GM13976 (cell line): Measurements from ENCODE around the gene OR2V1.

Experiments used
- DNase-seq: peaks from one replicate; pipeline ENCODE4 v3.0.0; 2012; ENCODE audit warnings: low spot score
- in situ Hi-C: fragments of 300-500 bp; cut with MboI; formaldehyde crosslinking; loops from one replicate; pipeline ENCODE4 v1.12.0; 2022; ENCODE audit warnings: low sequenced_read_pairs, mixed read lengths, inconsistent platforms; ENCODE audit not compliant: unreplicated experiment
- TF ChIP-seq, protein P1 (sequence below): IDR thresholded peaks from 2 replicates; pipeline ENCODE4 v1.5.1; 2012; ENCODE audit warnings: borderline replicate concordance, mild to moderate bottlenecking; ENCODE audit not compliant: insufficient read depth; ENCODE audit errors: extremely low read depth, missing control alignments, control extremely low read depth

Gene OR2V1

DNA sequence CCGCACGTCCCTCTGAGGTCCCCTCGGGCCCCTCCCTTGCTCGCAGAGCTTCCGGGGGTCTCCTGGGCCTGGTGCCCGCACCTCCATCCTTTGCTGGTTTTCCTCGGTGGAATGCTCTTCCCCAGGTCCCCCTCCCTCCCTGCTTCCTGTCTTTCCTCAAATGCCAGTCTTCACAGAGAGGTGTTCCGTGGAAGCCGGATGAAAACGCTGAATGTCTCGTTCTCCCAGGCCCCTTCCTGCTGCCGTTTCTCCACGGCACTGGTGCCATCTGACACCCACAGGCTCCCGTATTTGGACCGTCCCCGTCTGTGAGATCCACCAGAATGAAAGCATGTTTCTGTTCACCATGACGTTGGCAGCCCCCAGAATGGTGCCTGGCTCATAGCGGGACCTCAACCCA, 4.1 kb downstream of the OR2V1 start:
- TF ChIP-seq, protein P1, sequence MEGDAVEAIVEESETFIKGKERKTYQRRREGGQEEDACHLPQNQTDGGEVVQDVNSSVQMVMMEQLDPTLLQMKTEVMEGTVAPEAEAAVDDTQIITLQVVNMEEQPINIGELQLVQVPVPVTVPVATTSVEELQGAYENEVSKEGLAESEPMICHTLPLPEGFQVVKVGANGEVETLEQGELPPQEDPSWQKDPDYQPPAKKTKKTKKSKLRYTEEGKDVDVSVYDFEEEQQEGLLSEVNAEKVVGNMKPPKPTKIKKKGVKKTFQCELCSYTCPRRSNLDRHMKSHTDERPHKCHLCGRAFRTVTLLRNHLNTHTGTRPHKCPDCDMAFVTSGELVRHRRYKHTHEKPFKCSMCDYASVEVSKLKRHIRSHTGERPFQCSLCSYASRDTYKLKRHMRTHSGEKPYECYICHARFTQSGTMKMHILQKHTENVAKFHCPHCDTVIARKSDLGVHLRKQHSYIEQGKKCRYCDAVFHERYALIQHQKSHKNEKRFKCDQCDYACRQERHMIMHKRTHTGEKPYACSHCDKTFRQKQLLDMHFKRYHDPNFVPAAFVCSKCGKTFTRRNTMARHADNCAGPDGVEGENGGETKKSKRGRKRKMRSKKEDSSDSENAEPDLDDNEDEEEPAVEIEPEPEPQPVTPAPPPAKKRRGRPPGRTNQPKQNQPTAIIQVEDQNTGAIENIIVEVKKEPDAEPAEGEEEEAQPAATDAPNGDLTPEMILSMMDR, result no peak
- in situ Hi-C loops, result no loop called here
- DNase-seq, result no peak

DNA sequence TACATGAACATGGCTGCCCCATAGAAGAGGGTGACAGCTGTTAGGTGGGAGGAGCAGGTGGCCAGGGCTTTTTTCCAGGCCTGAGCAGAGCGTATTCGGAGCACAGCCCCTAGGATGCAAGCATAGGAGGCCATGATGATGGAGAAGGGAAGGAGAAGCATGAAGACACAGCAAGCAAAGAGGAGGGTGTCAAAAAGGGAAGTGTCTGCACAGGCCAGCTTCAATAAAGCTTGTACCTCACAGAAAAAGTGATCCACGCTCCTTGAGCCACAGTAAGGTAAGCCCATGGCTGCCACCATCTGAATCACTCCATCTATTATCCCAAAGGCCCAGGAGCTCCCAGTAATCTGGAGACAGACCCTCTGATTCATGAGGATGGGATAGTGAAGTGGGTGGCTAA, 6.4 kb downstream of the OR2V1 start:
- TF ChIP-seq, protein P1, result no peak
- no peak for DNase-seq
- in situ Hi-C loops, result no loop called here

DNA sequence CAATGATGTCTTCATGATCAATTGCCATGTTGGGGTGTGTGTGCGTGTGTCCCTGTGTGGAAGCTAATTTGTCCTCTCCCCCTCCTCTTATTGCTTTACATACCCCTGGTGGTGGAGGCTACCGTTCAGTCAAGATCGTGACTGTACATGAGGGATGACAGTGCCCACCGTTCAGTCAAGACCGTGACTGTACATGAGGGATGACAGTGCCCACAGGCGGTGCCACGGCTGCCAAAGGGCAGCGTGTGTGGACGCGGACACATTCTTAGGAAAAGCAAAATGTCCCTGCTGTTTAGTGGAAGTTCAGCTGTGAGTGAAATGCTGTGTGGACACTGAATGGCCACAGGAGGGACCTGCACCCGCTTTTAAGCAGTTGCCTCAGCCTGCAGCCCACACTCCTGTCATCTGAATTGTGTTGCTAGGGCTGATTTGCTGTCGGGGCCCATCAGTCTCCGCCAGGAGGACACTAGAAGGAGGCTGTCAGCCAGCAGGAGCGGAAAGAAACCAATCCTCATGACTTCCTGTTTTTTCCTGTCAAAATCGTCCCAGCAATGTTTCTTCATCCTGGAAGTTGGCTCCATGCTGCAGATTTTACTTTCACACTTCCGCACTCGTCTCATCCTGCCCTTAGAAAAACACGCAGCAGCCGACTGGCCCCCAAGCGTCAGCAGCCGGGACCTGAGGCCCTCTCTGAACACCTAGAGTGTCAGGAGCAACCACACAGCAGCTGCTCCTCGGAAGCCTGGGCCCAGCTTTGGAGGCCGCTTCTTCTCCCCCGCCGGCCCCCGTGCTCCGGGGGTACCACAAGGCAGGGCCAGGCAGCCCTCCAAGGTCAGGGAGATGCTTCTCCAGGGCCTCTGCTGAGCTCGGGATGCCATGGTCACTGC, 9.1 kb downstream of the OR2V1 start:
- TF ChIP-seq, protein P1, result no peak
- DNase-seq, result no peak
- in situ Hi-C loops, result no loop called here

DNA sequence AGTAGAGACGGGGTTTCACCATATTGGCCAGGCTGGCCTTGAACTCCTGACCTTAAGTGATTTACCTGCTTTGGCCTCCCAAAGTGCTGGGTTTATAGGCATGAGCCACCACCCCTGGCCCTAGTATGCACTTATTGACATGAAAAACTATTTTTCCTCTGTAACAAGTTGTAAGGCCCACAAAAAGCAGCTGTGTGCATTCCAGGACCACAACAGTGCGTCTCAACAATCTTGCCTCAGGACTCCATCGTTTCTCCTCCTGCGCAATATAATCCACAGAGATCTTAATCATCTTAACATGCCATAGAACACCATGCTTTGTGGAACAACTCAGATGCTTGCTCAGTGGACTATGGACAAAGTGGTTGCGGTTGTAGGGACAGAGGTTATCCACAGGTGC, 10.2 kb downstream of the OR2V1 start:
- in situ Hi-C loops, result no loop called here
- TF ChIP-seq, protein P1, result no peak
- no peak for DNase-seq

DNA sequence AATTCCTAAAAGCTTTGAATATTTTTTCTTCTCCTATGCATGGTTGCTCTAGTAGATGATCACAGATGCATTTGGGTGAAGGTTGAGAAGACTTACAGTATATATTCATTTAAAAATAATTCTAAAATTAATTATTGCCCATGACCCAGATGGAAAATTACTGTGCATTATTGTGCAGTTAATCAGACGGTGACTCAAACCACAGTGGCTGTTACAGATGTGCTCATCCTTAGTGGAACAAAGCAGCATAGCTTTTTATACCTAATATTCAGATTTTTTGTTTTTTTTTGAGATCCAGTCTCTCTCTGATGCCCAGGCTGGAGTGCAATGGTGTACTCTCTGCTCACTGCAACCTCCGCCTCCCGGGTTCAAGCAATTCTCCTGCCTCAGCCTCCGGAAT, 10.7 kb downstream of the OR2V1 start:
- in situ Hi-C loops, result no loop called here
- TF ChIP-seq, protein P1, result no peak
- no peak for DNase-seq

DNA sequence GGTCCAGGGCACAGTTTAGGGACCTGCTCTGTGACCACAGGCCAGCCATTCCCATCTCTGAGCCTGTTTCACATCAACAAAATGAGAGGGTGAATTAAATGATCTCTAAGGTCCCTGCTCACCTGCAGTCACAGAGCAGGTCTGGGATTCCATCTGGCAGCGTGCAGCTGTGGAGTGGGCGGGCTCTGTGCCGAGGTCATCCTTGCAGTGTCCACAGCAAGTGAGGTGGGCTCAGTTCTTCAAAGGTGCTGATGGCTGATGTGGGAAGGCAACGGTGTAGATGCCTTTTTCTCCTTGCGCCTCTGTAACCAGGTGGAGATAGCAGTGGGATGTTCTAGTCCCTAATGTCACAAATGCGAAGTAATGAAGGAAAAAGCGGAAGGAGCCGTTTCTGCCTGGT, 11.9 kb downstream of the OR2V1 start:
- no peak for DNase-seq
- TF ChIP-seq, protein P1, result no peak
- in situ Hi-C loops, result no loop called here

DNA sequence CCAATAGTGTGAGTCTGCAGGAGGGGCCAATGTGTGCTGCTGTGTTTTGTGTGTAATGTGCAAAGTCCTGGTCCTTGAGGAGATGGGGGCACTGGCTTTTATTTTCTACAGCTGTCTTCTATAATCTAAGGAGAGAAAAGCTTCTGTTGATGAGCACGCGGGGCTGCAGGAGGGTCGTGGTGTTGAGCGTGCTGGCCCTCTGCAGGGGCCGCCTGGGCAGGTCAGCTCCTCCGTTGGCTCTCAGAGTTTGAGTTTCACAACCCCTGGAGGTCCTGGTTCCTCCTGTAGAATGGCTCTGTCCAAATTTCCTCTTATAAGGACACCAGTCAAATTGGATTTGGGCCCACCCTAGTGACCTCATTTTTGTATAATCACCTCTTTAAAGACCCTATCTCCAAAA, 12.6 kb downstream of the OR2V1 start:
- in situ Hi-C loops, result no loop called here
- no peak for DNase-seq
- TF ChIP-seq, protein P1, result no peak
